PFSK-1 (cell line): Measurements from ENCODE around the gene RBFOX1.

Experiments
- POLR2AphosphoS5 ChIP-seq: IDR thresholded peaks from 2 replicates; pipeline ENCODE4 v1.6.1; 2012; ENCODE audit warnings: low read depth, mild to moderate bottlenecking, control low read depth, low read length, moderate library complexity
- REST ChIP-seq, 2 experiments: IDR thresholded peaks; 2 replicates each; pipeline versions ENCODE4 v1.6.1 to v1.8.0; 2011 to 2012; ENCODE audit warnings: low read depth in 2 of 2, low read length in 2 of 2, control low read depth in 1 of 2, inconsistent platforms in 1 of 2, mild to moderate bottlenecking in 1 of 2, moderate library complexity in 1 of 2; ENCODE audit not compliant: insufficient read depth in 1 of 2
- SIN3A ChIP-seq: IDR thresholded peaks from 2 replicates; pipeline ENCODE4 v1.6.1; 2012; ENCODE audit warnings: mild to moderate bottlenecking, low read length, moderate library complexity, borderline replicate concordance; ENCODE audit not compliant: insufficient read depth
- TAF1 ChIP-seq: IDR thresholded peaks from 2 replicates; pipeline ENCODE4 v1.6.1; 2012; ENCODE audit warnings: low read length, control low read depth, borderline replicate concordance; ENCODE audit not compliant: insufficient read depth

DNA sequence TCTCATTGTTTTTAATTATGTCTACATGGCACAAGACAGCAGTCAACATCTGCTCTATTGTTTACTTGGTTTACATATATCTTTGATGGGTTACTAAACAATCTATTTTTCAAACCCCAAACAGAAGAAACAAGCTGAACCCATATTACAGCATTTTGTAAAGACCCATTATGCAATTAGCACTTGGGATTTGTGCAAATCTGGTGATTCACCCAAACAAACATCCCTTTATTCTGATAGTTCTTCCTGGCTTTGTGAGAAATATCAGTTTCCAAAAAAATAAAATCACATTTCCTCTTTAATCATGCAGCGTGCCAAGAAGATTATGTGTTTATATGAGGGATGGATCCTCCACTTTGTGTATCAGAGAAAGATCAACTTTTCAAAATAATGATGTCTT, 16.8 kb upstream of the RBFOX1 start:
- TF ChIP-seq TAF1 = no peak
- no peak for TF ChIP-seq POLR2AphosphoS5
- TF ChIP-seq REST (IDR thresholded peaks at IDR 0.05; ENCODE audit: insufficient read depth in 1 of 2, low read depth in 2 of 2, low read length in 2 of 2) = no peak
- TF ChIP-seq SIN3A = no peak
